ENCODE results near the gene GALT.
"Not testable (repeated sequence)": the region's sequence is repeated elsewhere in the genome, so short reads cannot be mapped to it uniquely, and the experiment has no call there.

Gene GALT

GRCh38 chr9:34627716-34628655 is 18.5 kb upstream of the GALT start:
- DNase-seq, result no peak

GRCh38 chr9:34628656-34629490 is 17.6 kb upstream of the GALT start, which contains the start of gene ARID3C:
TSS of gene ARID3C (minus strand) at chr9:34629066. CDS start at chr9:34628014, 1,052 bp downstream.
- DNase-seq, result no peak

DNA sequence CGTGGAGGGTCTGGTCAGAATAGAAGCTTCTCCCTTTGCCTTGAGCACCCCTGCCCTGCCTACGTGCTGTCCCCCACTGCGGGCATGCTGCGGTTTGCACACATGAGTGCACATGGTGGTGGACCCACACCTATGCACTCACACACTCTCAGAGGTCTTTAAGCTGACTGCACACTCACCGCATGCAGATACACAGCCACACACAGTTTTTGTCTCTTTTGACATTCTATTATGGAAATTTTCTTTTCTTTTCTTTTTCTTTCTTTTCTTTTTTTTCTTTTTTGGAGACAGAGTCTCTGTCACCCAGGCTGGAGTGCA is 17.0 kb upstream of the GALT start:
- no peak for DNase-seq

DNA sequence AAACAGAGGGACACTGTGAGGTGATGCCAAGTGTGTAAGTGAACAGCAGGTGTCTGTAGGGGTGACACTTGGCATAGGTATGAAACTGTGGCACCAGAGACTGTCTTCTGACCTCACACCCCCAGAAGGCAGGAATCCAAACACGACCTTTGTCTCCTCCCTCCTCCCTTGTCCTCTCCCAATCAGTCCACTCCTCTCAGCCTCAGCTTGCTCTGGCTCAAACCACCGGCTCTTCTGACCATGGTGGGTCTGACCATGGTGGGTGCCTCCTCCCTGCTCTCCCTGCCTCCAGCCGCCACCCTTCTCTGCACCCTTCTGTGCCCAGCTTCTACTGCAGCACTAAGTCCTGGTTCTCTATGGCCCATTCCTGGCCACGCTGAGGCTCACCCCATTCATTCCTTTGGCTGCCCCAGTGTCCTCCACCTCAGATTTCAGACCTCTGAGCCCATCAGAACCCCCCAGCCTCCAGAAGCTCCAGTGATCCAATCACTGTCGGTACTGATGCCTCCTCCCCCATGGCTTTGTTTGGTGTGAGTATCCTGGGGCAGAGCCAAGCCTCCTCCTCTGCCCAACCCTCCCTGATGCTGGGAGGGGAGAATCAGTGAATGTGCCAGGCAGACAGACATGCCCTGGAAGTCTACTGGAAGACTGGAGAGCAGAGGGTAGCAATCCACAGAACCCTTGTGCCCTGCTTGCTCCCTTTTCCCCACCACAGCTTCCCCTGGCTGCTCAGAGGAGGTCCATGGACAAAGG is 15.9 kb upstream of the GALT start:
- no peak for DNase-seq

GRCh38 chr9:34633166-34633565 is 13.3 kb upstream of the GALT start:
- DNase-seq, result no peak

- peak; percentile 74 for DNase-seq
Measured at GRCh38 chr9:34633851-34634550, 12.5 kb upstream of the GALT start.

GRCh38 chr9:34634551-34635248 is 11.8 kb upstream of the GALT start:
- no peak for DNase-seq

DNA sequence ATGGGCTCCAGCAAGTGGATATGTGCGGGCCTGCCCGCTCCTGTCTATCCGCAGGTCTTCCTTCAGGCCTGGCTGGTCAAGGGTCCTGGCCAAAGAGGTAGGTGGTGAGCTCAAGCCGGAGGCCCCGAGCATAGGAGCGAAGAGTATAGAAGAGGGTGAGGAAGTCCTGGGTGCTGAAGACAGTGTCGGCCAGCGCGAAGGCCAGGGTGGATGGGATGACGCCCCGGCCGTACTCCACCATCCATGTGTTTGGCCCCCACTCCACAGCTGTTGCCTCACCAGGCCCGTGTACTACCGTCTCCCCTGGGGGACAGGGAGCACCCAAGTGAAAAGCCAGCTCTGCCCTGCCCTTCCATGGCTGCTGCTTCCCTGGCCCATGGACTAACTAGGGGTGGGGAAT is 10.9 kb upstream of the GALT start:
- no peak for DNase-seq

- no peak for DNase-seq
Measured at GRCh38 chr9:34636791-34637355, 9.6 kb upstream of the GALT start.

DNA sequence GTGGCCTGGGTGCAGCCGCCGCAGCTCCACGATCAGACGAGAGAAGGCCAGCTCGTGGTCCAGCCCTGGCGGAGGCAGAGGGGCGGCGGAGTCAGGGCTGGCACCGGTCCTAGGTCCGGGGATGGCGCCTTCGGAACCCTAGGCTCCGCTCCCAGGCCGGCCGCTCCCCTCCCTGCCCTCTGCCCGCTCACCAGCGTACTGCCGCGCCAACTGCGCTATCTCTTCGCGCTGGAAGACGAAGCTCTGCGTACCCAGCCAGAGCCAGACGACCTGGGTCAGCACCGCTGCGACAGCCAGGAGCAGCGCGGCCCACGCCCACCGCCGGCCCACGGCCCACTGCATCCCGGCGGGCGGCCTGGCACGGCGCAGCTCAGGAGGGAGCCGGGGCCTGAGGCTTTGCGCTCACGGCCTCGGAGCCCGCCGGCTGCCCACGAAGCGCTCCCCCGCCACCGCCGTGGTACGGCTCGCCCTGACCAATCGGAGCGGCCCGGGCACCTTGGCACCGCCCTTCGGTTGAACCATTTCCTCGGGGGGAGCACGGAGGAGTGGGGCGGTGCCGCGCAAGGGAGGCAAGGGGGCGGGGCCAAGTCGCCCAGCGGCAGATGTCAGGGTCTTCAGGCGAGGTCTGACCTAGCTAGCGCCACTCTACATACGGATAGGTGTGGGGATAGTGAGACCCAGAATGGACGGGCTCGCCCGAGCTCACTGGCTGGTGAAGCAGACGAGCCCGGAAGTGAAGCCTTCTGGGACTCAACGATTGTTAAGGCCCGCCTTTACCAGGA is 8.9 kb upstream of the GALT start, which contains the start of gene SIGMAR1:
Gene SIGMAR1 (minus strand): TSS at position 432 of the 782 bp plus-strand sequence. CDS start 90 bp downstream, at position 342.
- DNase-seq, result peak; percentile 95

DNA sequence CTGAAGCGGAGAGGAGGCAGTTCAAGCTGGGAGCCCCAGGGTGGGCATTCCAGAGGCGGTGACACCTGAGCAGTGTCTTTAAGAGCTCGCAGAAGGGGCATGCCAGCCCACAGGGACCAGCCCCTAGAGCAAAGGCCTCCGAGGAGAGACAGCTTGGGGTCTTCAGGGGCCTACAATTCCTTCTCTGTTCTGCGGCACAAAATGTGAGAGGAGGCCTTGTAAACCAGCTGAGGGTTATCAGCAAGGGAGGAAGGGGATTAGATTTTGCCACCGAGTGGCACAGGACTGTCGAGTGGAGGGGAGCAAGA is 8.4 kb upstream of the GALT start:
- DNase-seq, result no peak

GRCh38 chr9:34639322-34639721 is 7.2 kb upstream of the GALT start:
- not testable (repeated sequence) for DNase-seq

GRCh38 chr9:34642679-34643078 is 3.8 kb upstream of the GALT start:
- DNase-seq, result no peak

DNA sequence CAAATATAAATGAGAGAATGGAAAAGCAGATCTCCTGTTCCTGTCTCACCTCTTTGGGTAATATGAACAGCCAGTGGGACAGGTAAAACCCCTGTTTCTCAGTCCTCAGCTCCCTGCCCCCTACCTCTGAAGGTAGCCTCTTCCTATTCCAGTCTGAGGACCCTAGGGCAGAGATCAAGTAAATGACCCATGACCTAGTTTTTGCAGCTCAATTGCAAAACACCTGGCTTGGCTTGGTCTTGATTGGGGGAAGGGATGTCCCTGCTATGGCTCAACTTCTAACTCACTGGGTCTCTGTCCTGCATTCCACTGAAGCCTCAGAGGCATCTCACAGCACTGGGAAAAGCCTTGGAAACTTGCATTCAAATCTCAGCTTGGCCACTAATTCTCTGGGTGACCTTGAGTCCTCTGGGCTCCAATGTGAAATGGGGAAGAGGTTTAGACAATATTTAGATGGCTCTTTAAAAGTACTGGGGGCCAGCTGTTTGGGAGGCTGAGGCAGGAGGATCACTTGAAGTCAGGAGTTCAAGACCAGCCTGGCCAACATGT is 1.6 kb upstream of the GALT start:
- DNase-seq, result no peak

GRCh38 chr9:34647084-34647403 is 569 bp downstream of the GALT start:
- no peak for DNase-seq

GRCh38 chr9:34647651-34648050 is 1.2 kb downstream of the GALT start:
- DNase-seq, result no peak

DNA sequence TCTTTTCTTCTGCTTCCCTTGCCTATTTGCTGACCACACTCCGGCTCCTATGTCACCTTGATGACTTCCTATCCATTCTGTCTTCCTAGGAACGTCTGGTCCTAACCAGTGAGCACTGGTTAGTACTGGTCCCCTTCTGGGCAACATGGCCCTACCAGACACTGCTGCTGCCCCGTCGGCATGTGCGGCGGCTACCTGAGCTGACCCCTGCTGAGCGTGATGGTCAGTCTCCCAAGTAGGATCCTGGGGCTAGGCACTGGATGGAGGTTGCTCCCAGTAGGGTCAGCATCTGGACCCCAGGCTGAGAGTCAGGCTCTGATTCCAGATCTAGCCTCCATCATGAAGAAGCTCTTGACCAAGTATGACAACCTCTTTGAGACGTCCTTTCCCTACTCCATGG is 2.2 kb downstream of the GALT start:
- no peak for DNase-seq

GRCh38 chr9:34650816-34651215 is 4.3 kb downstream of the GALT start:
- DNase-seq, result peak; percentile 61

- no peak for DNase-seq
Measured at GRCh38 chr9:34651321-34651720, 4.8 kb downstream of the GALT start.

- peak; percentile 94 for DNase-seq
Measured at GRCh38 chr9:34651876-34652601, 5.6 kb downstream of the GALT start, which contains the start of gene IL11RA. TSS of gene IL11RA (plus strand) at chr9:34652185. CDS start at chr9:34655218, 3,033 bp downstream.
